HEK293 (cell line): Measurements from ENCODE around the gene ZFPM1.

Experiments
- HOXA7 ChIP-seq: sonication (generic); formaldehyde crosslinking; IDR thresholded peaks from 2 replicates; pipeline ENCODE4 v1.8.1; 2022; ENCODE audit warnings: missing genetic modification reagents, borderline replicate concordance
- KLF8 ChIP-seq: fragments of 450-650 bp; formaldehyde crosslinking; IDR thresholded peaks from 2 replicates; pipeline ENCODE4 v1.5.1; 2016; ENCODE audit warnings: missing biosample characterization, missing genetic modification characterization
- MYNN ChIP-seq: fragments of 450-650 bp; formaldehyde crosslinking; IDR thresholded peaks from 2 replicates; pipeline ENCODE4 v1.5.1; 2016; ENCODE audit warnings: missing biosample characterization, missing genetic modification characterization, borderline replicate concordance
- ZFP37 ChIP-seq: fragments of 450-650 bp; formaldehyde crosslinking; IDR thresholded peaks from 2 replicates; pipeline ENCODE4 v1.5.1; 2016; ENCODE audit warnings: missing biosample characterization, missing genetic modification characterization
- ZNF112 ChIP-seq: fragments of 450-650 bp; formaldehyde crosslinking; IDR thresholded peaks from 2 replicates; pipeline ENCODE4 v1.5.0; 2017; ENCODE audit warnings: missing biosample characterization, missing genetic modification characterization
- ZNF660 ChIP-seq: fragments of 450-650 bp; IDR thresholded peaks from 2 replicates; pipeline ENCODE4 v1.5.1; 2018; ENCODE audit warnings: missing biosample characterization, mild to moderate bottlenecking, missing genetic modification characterization
- ZNF76 ChIP-seq: fragments of 450-650 bp; formaldehyde crosslinking; IDR thresholded peaks from 2 replicates; pipeline ENCODE4; 2016; ENCODE audit warnings: low read depth, missing biosample characterization, missing genetic modification characterization, borderline replicate concordance
- ZNF776 ChIP-seq: fragments of 450-650 bp; formaldehyde crosslinking; IDR thresholded peaks from 2 replicates; pipeline ENCODE4 v1.5.0; 2017; ENCODE audit warnings: missing biosample characterization, missing genetic modification characterization, borderline replicate concordance
- TF ChIP-seq, protein P1 (sequence below): fragments of 450-650 bp; formaldehyde crosslinking; IDR thresholded peaks from 2 replicates; pipeline ENCODE4 v1.5.1; 2016; ENCODE audit warnings: missing biosample characterization, missing genetic modification characterization
- TF ChIP-seq, protein P2 (sequence below): sonication (generic); formaldehyde crosslinking; IDR thresholded peaks from 2 replicates; pipeline ENCODE4 v1.8.1; 2022; ENCODE audit warnings: mild to moderate bottlenecking, moderate library complexity, missing genetic modification reagents
- TF ChIP-seq, protein P3 (sequence below): fragments of 450-650 bp; formaldehyde crosslinking; IDR thresholded peaks from 2 replicates; pipeline ENCODE4 v1.5.1; 2016; ENCODE audit warnings: missing biosample characterization, missing genetic modification characterization
- TF ChIP-seq, protein P4 (sequence below): fragments of 450-650 bp; formaldehyde crosslinking; IDR thresholded peaks from 2 replicates; pipeline ENCODE4 v1.5.1; 2017; ENCODE audit warnings: missing biosample characterization, missing genetic modification characterization

DNA sequence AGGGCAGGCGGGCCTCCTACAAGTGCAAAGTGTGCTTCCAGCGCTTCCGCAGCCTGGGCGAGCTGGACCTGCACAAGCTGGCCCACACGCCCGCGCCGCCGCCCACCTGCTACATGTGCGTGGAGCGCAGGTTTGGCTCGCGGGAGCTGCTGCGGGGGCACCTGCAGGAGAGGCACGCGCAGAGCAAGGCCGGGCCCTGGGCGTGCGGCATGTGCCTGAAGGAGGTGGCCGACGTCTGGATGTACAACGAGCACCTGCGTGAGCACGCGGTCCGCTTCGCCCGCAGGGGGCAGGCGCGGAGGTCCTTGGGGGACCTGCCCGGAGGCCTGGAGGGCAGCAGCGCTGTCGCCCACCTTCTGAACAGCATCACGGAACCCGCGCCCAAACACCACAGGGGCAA, 16.3 kb upstream of the ZFPM1 start:
- TF ChIP-seq, protein P1, sequence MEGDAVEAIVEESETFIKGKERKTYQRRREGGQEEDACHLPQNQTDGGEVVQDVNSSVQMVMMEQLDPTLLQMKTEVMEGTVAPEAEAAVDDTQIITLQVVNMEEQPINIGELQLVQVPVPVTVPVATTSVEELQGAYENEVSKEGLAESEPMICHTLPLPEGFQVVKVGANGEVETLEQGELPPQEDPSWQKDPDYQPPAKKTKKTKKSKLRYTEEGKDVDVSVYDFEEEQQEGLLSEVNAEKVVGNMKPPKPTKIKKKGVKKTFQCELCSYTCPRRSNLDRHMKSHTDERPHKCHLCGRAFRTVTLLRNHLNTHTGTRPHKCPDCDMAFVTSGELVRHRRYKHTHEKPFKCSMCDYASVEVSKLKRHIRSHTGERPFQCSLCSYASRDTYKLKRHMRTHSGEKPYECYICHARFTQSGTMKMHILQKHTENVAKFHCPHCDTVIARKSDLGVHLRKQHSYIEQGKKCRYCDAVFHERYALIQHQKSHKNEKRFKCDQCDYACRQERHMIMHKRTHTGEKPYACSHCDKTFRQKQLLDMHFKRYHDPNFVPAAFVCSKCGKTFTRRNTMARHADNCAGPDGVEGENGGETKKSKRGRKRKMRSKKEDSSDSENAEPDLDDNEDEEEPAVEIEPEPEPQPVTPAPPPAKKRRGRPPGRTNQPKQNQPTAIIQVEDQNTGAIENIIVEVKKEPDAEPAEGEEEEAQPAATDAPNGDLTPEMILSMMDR (tag by site-specific recombination), result no peak
- TF ChIP-seq KLF8 (tag by site-specific recombination) (no peak), MYNN (tag by site-specific recombination) (no peak), ZNF76 (tag by site-specific recombination) (no peak), ZNF660 (tag by site-specific recombination) (no peak), ZNF776 (tag by site-specific recombination) (no peak), ZFP37 (tag by site-specific recombination) (no peak), ZNF112 (tag by site-specific recombination) (no peak), HOXA7 (CRISPR knock-in tag) (no peak)
- TF ChIP-seq, protein P2, sequence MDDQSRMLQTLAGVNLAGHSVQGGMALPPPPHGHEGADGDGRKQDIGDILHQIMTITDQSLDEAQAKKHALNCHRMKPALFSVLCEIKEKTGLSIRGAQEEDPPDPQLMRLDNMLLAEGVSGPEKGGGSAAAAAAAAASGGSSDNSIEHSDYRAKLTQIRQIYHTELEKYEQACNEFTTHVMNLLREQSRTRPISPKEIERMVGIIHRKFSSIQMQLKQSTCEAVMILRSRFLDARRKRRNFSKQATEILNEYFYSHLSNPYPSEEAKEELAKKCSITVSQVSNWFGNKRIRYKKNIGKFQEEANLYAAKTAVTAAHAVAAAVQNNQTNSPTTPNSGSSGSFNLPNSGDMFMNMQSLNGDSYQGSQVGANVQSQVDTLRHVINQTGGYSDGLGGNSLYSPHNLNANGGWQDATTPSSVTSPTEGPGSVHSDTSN (CRISPR knock-in tag), result no peak
- TF ChIP-seq, protein P3, sequence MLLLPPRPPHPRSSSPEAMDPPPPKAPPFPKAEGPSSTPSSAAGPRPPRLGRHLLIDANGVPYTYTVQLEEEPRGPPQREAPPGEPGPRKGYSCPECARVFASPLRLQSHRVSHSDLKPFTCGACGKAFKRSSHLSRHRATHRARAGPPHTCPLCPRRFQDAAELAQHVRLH (tag by site-specific recombination), result no peak
- TF ChIP-seq, protein P4, sequence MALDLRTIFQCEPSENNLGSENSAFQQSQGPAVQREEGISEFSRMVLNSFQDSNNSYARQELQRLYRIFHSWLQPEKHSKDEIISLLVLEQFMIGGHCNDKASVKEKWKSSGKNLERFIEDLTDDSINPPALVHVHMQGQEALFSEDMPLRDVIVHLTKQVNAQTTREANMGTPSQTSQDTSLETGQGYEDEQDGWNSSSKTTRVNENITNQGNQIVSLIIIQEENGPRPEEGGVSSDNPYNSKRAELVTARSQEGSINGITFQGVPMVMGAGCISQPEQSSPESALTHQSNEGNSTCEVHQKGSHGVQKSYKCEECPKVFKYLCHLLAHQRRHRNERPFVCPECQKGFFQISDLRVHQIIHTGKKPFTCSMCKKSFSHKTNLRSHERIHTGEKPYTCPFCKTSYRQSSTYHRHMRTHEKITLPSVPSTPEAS (tag by site-specific recombination), result no peak
